Measurements from ENCODE around the gene TMX4. TPM values are rescaled to one million over a fixed set of nuclear protein-coding genes. Genes with fewer than 3 reads are reported as not detected.

Gene TMX4
- total RNA-seq, 1 experiment from 2014 or later, result 12.3 TPM

GRCh38 chr20:7950387-7950786, 69.2 kb downstream of the TMX4 start:
- Histone ChIP-seq H3K36me3 (ENCODE audit: low read depth, low read length) (no peaks in the 10 kb centered on the region), H3K4me1 (ENCODE audit: insufficient read depth, low read length) (no peaks in the 10 kb centered on the region), H3F3A (ENCODE audit: low read length, unreplicated experiment) (no peaks in the 10 kb centered on the region), H2AFZ (ENCODE audit: low read length) (no peak overlapping the region), H4K20me1 (ENCODE audit: low read length) (no peaks in the 10 kb centered on the region), H3K4me3 (ENCODE audit: low read length) (no peak overlapping the region), H3K9ac (ENCODE audit: low read length) (no peak overlapping the region), H3K9me3 (ENCODE audit: low read length) (no peaks in the 10 kb centered on the region), H3K4me2 (ENCODE audit: low read length) (no peak overlapping the region), H3K9me2 (replicated peaks; ENCODE audit: low read length) (0 out of 2 replicates have a peak, but pooled peaks cover 3% of the 10 kb centered on the region), H3K79me2 (ENCODE audit: low read length) (no peaks in the 10 kb centered on the region), H3K27me3 (ENCODE audit: low read length) (peaks cover 33% of the 10 kb centered on the region; the same call in 1 of the 2 replicates), H3K27ac (ENCODE audit: low read length) (no peak overlapping the region)
- CTCF ChIA-PET, result no interaction called here
- intact Hi-C loops (cut with micrococcal nuclease), result no loop called here
- ATAC-seq (no peak), DNase-seq (no peak)
- POLR2A ChIA-PET (ENCODE audit: unreplicated experiment), result no interaction called here
- no TSS peak for BruUV-seq (replicated peaks)
- TF ChIP-seq CTCF (conservative IDR thresholded peaks at IDR 0.05; ENCODE audit: low read depth, low read length) (no peak), EZH2phosphoT487 (IDR thresholded peaks at IDR 0.05; ENCODE audit: borderline replicate concordance, low read length) (no peak), EZH2 (IDR thresholded peaks at IDR 0.05; ENCODE audit: low read length, unreplicated experiment) (no peak)

- intact Hi-C loops (cut with micrococcal nuclease), result no loop called here
- Histone ChIP-seq H2AFZ (ENCODE audit: low read length) (no peak overlapping the region), H3K4me1 (ENCODE audit: insufficient read depth, low read length) (no peaks in the 10 kb centered on the region), H3K27ac (ENCODE audit: low read length) (no peak overlapping the region), H3K27me3 (ENCODE audit: low read length) (peaks cover 33% of the 10 kb centered on the region; the same call in 1 of the 2 replicates), H3F3A (ENCODE audit: low read length, unreplicated experiment) (no peaks in the 10 kb centered on the region), H3K9me3 (ENCODE audit: low read length) (no peaks in the 10 kb centered on the region), H3K4me3 (ENCODE audit: low read length) (no peak overlapping the region), H3K36me3 (ENCODE audit: low read depth, low read length) (no peaks in the 10 kb centered on the region), H3K9me2 (replicated peaks; ENCODE audit: low read length) (0 out of 2 replicates have a peak, but pooled peaks cover 3% of the 10 kb centered on the region), H4K20me1 (ENCODE audit: low read length) (no peaks in the 10 kb centered on the region), H3K4me2 (ENCODE audit: low read length) (no peak overlapping the region), H3K79me2 (ENCODE audit: low read length) (no peaks in the 10 kb centered on the region), H3K9ac (ENCODE audit: low read length) (no peak overlapping the region)
- TF ChIP-seq CTCF (conservative IDR thresholded peaks at IDR 0.05; ENCODE audit: low read depth, low read length), result no peak
- TF ChIP-seq EZH2 (IDR thresholded peaks at IDR 0.05; ENCODE audit: low read length, unreplicated experiment), result no peak
- TF ChIP-seq EZH2phosphoT487 (IDR thresholded peaks at IDR 0.05; ENCODE audit: borderline replicate concordance, low read length), result no peak
- CTCF ChIA-PET, result no interaction called here
- DNase-seq (no peak), ATAC-seq (no peak)
- BruUV-seq (replicated peaks), result no TSS peak
- POLR2A ChIA-PET (ENCODE audit: unreplicated experiment), result no interaction called here
Measured at GRCh38 chr20:7943891-7944290, 75.7 kb downstream of the TMX4 start.

- BruUV-seq (replicated peaks), result no TSS peak
- peaks cover 12% of the 10 kb centered on the region; the same call in 1 of the 2 replicates for H3K27me3 ChIP-seq (ENCODE audit: low read length)
- no peaks in the 10 kb centered on the region for H4K20me1 ChIP-seq (ENCODE audit: low read length)
- TF ChIP-seq EZH2 (IDR thresholded peaks at IDR 0.05; ENCODE audit: low read length, unreplicated experiment) (no peak), EZH2phosphoT487 (IDR thresholded peaks at IDR 0.05; ENCODE audit: borderline replicate concordance, low read length) (no peak)
- no peak within 1 kb of the TSS for H2AFZ ChIP-seq (ENCODE audit: low read length)
- H3K4me2 ChIP-seq (ENCODE audit: low read length), result no peak within 1 kb of the TSS
- no peak for ATAC-seq
- peaks cover 7% of the 10 kb centered on the region for H3K4me1 ChIP-seq (ENCODE audit: insufficient read depth, low read length)
- no peak within 1 kb of the TSS for H3K27ac ChIP-seq (ENCODE audit: low read length)
- H3K36me3 ChIP-seq (ENCODE audit: low read depth, low read length), result no peaks in the 10 kb centered on the region
- H3K4me3 ChIP-seq (ENCODE audit: low read length), result no peak within 1 kb of the TSS
- no peak within 1 kb of the TSS for H3K9ac ChIP-seq (ENCODE audit: low read length)
- H3K79me2 ChIP-seq (ENCODE audit: low read length), result no peaks in the 10 kb centered on the region
- no peaks in the 10 kb centered on the region for H3K9me2 ChIP-seq (replicated peaks; ENCODE audit: low read length)
- no peak for DNase-seq
- ChIA-PET CTCF (no interaction called here), POLR2A (ENCODE audit: unreplicated experiment) (no interaction called here)
- intact Hi-C loops (cut with micrococcal nuclease), result no loop called here
- H3K9me3 ChIP-seq (ENCODE audit: low read length), result no peaks in the 10 kb centered on the region
- H3F3A ChIP-seq (ENCODE audit: low read length, unreplicated experiment), result no peaks in the 10 kb centered on the region
Measured at GRCh38 chr20:7940341-7940740, 79.2 kb downstream of the TMX4 start, which contains the start of gene HAO1. Gene HAO1, minus strand, starts transcription at chr20:7940458. Its CDS starts 36 bp downstream, at chr20:7940422.

Measured in PC-3 (cell line).